Urothelium cell line (cell line): ENCODE results near the gene SOX21.

ENCODE experiments used
- DNase-seq: peaks from one replicate; pipeline ENCODE4 v3.0.0; 2011; ENCODE audit warnings: low spot score, mixed read lengths
- FAIRE-seq: peaks from 2 replicates; lab custom pipeline; 2011; peaks lifted over from hg19 to GRCh38; lab: Jason Lieb, UNC

SOX21 gene

GRCh38 chr13:94679614-94680013, 32.7 kb downstream of the SOX21 start:
- FAIRE-seq (no peak), DNase-seq (no peak)

GRCh38 chr13:94678845-94679244, 33.5 kb downstream of the SOX21 start:
- DNase-seq (no peak), FAIRE-seq (no peak)

DNA sequence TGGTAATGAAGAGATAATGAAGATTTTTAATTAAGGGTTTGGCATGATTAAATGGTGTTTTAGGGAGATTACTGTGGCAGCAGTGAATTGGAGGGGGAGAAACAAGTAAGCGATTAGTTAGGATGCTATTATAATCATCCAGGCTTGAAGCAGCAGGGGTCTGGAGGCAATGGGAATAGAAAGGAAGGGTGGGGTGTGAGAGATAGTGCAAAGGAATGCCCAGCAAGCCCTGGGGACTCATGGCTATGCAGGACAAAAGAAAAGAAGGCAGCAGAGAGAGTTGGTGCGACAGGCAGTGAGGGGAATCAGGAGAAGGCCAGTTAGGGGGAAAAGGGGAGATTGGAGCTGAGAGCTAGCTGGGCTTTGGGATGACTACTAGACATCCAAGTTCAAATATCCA, 34.5 kb downstream of the SOX21 start:
- no peak for FAIRE-seq

DNA sequence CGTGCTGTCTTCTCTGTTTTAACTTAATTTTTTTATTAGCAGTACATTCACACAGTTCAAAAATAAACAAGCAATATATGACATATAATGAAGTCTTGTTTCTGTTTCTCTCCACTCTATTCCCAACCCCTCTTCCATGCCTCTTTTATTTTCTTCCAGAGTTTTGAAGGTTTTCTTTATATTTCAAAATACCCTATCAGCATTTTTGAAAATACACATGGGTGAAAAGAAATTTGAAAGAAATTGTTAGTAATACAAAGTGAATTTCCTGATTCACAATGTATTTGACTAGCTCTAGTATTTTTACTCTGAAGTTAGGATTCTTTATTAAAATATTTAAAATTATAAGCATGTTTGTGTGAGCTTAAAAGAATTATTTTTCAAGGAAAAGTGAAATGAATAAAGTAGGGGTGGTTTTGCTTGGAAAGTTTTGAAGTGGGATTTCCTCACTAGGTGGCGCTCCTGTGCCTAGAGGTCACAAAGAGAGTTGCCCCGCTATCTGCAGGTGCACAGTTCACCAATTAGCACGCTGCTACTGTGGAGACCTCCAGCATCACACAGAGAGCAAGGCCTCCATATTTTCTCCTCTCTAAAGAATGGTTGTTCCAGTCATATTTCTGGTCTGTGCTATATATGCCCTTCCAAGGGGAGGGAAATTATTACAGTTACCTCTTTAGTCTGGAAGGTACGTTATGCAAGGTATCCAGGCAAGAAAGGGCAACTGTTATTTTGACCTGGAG, 37.6 kb downstream of the SOX21 start:
- FAIRE-seq (no peak), DNase-seq (peak; percentile 50)

More for the DNA sequence above, 34.5 kb downstream of the SOX21 start:
- no peak for DNase-seq

- DNase-seq (peak; percentile 51), FAIRE-seq (peak; percentile 40)
Measured at GRCh38 chr13:94673851-94674250, 38.5 kb downstream of the SOX21 start.

GRCh38 chr13:94672400-94672799, 39.9 kb downstream of the SOX21 start:
- DNase-seq (no peak), FAIRE-seq (no peak)

DNA sequence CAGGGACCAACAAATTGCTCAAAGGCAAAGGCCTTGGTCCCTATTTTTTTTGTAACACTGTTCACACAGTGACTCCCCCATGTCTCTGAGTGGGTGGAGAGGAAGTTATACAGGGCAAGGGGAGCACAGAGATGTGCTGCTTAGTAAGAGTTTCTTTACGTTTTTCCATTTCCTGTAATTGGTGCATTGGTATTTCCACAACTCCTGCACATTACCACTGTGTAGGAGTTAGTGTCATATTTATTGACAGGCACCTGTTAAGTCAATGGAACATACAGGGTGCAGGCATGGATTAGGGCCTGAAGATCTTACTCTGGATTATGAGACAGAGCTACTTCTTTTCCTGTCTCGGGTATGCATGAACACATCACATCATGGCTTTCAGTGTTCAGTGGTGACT, 45.2 kb downstream of the SOX21 start:
- FAIRE-seq, result peak; percentile 55
- no peak for DNase-seq

GRCh38 chr13:94666065-94666464, 46.3 kb downstream of the SOX21 start:
- FAIRE-seq, result no peak
- DNase-seq, result no peak

DNA sequence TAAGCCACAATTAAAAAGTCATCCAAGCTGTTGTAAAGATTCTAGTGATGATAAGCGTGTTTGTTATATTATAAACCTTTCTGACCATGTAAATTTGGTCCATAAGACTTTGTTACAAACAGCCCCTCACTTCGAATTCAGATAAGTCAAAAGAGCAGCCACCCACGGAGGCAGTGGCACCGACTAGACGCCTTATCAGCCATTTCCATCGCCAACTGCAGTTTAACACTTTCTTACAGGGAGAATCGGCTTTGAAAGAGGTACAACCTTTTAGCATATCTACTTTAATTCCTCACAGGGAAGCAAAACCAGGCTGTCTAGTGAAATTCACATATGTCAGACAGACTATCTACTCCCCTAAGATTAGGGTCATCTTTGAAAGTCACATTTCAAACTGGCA, 47.5 kb downstream of the SOX21 start:
- no peak for FAIRE-seq

DNA sequence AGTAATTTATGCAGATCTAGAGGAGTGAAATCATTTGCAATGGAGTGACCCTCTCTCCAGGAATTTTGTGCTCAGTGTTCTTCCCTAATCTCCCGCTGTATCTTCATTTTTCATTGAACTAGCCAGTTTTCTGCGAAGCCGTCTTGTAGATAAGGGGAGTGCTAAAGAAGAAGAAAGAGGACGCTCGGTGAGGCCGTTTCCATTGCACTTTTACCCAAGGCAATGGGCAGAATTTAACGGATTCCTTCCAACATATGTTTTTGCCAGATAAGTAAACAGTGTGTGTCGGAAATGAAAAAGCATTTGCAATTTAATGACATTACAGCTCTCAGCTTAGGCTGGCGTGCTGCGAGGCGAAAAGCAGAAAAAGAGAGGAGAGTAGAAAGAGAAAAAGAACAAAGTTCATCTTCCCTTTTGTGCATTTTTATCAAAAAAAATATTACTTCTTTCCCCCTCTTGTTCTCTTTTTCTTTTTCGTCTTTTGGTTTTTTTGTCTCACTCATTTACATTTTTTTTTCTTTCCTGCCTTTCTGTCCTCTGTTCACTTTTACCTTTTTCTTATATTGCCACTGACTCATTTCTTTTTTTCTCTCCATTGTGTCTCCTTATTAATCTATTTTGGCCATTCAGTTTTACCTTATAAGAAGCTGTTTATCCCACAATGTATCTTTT, 49.9 kb downstream of the SOX21 start:
- FAIRE-seq, result no peak
- no peak for DNase-seq

More for the DNA sequence above, 47.5 kb downstream of the SOX21 start:
- no peak for DNase-seq

DNA sequence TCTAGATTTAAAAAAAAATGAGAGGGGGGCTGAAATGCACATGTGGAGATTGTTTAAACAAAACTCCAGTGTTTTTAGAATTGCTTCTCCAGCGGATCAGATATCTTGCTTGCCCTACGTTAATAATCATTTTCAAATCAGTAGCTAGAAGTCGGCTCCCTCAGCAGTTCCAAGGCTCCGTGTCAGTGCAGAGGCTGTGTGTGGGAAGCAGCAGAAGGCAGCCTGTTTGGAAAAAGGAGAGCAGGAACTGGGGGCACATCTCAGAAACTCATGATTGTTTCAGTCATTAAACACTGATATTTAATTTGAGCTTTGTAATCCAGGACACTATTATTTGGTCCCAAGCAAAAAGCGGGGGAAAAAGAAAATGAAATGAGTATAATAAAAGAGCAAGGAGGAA, 50.9 kb downstream of the SOX21 start:
- FAIRE-seq, result no peak
- DNase-seq, result no peak

DNA sequence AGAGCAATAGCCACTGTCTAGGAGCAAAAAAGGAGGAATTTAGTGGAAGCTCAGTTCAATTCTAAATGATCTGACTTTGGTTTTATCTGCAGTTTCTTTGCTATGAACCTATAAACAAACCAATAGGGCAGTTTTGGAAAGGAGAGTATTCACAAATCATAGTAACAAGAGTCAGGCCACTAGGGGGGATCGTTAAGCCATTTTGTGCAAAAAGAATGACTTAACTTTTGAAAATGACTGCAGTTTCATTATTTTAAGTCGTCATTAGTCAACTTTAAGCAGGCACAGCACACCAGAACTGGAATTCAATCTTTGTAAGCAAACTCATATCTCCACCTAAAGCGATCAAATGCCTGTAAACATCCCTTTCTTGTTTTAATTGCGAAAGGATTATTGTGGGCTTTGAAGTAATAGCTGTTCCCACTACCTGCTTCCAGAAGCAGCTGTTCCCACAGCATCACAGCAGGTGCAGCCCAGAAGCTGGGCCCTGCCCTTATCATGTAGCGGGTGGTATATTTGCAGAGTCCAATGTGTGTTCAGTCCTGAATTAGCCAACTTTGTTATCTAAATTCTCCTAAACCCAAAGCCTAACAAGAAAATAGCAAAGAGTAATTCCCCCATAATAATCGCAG, 51.5 kb downstream of the SOX21 start:
- peak; percentile 35 for DNase-seq
- FAIRE-seq, result no peak
